GM04503 (cell line): Measurements from ENCODE around the gene RAP2A.

ENCODE experiments used
- DNase-seq: peaks from one replicate; pipeline ENCODE4 v3.0.0-alpha.2; 2012; ENCODE audit warnings: low read depth

RAP2A gene

GRCh38 chr13:97448503-97449251, 14.7 kb downstream of the RAP2A start:
- no peak for DNase-seq

GRCh38 chr13:97454699-97455098, 20.7 kb downstream of the RAP2A start:
- DNase-seq = no peak

- no peak for DNase-seq
These were observed 22.1 kb downstream of the RAP2A start for GRCh38 chr13:97456047-97456446.

GRCh38 chr13:97459215-97459777, 25.3 kb downstream of the RAP2A start:
- no peak for DNase-seq

- DNase-seq = no peak
These were observed 26.2 kb downstream of the RAP2A start for GRCh38 chr13:97460004-97460775.

GRCh38 chr13:97460853-97461252, 26.9 kb downstream of the RAP2A start:
- no peak for DNase-seq

GRCh38 chr13:97464561-97464960, 30.6 kb downstream of the RAP2A start:
- DNase-seq = no peak

- no peak for DNase-seq
These were observed 32.8 kb downstream of the RAP2A start for GRCh38 chr13:97466722-97467121.

- DNase-seq = no peak
These were observed 34.4 kb downstream of the RAP2A start for GRCh38 chr13:97468331-97468730.

GRCh38 chr13:97471711-97472110, 37.7 kb downstream of the RAP2A start:
- no peak for DNase-seq

GRCh38 chr13:97474349-97474980, 40.5 kb downstream of the RAP2A start:
- DNase-seq = peak; percentile 17

GRCh38 chr13:97475011-97475410, 41.0 kb downstream of the RAP2A start:
- no peak for DNase-seq

GRCh38 chr13:97477844-97478243, 43.9 kb downstream of the RAP2A start:
- DNase-seq = no peak

- no peak for DNase-seq
These were observed 44.3 kb downstream of the RAP2A start for GRCh38 chr13:97478247-97478646.

- DNase-seq = no peak
These were observed 49.5 kb downstream of the RAP2A start for GRCh38 chr13:97483465-97483864.

- no peak for DNase-seq
These were observed 50.3 kb downstream of the RAP2A start for GRCh38 chr13:97484301-97484700.

- DNase-seq = no peak
These were observed 51.4 kb downstream of the RAP2A start for GRCh38 chr13:97485320-97485719.

- DNase-seq = no peak
These were observed 56.8 kb downstream of the RAP2A start for GRCh38 chr13:97490702-97491307.

- no peak for DNase-seq
These were observed 57.5 kb downstream of the RAP2A start for GRCh38 chr13:97491452-97491851.

GRCh38 chr13:97492257-97492656, 58.3 kb downstream of the RAP2A start:
- no peak for DNase-seq

GRCh38 chr13:97492684-97493371, 58.9 kb downstream of the RAP2A start:
- no peak for DNase-seq

GRCh38 chr13:97493456-97493855, 59.5 kb downstream of the RAP2A start:
- DNase-seq = no peak
